HG03097 (cell line): Measurements from ENCODE around the gene ATRNL1.
"Not testable (repeated sequence)": the region's sequence is repeated elsewhere in the genome, so short reads cannot be mapped to it uniquely, and the experiment has no call there.

Experiments used
- ATAC-seq: cut with Tn5 transposase; IDR thresholded peaks from one replicate; pipeline ENCODE4 v1.9.1; 2021; ENCODE audit not compliant: unreplicated experiment, low FRiP score

The ATRNL1 gene

DNA sequence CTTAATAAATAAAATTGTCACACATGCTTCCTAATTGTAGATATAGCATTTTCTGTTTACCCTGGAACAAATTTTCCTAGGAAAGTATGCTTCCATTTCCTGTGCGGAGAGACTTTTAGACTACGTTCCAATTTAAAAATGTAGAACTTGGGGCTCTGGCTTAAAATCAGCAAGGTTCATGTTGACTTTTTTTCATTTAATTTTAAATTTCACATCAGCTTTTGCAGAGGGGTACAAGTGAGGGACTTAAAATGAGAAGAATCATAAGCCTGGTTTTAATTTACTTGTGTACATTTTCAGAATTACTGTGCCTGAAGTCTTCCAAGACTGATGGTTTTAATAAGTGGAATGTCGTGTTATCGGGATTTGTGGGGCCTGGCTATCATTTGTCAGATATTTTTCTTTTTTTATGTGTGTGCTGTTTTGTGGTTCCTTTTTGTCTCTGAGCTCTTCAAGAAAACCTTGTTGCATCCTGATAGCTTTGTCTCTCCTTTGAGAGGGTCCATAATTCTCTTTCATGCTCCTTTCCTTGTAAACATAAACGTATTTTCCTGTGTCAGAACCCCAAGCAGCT lies 8.8 kb upstream of the ATRNL1 start:
- no peak for ATAC-seq

DNA sequence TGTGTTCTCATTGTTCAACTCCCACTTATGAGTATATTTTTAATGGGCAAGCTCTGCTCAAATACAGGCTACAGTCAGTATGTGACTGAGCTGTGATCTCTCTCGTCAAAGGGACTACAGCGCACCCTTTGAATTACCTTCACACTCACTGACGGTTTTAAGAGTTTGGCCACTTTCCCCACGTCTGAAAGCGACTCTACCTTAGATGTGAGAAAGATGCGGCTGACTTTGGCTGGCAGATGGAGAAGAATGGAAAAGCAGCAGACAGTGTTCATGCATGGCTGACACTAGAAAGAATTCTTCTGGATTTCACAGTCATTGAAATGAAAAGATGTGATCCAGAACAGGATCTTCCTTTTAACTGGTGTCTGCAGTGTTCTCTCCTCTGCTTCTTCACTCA lies 2.0 kb upstream of the ATRNL1 start:
- ATAC-seq: no peak

DNA sequence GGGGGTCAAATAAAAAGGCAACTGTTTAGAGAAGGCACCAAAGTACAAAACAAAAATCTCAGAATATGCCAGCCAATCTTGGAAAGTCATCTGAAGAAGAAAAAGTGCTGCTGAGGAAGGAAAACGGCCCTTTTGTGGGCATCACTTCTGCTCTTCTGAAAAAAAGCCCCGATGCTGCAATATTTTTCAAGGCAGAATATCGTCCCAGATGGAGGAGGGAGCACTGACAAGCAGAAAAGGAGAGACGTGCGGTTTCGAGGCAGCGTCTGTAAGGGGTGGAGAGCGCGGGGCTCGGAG lies 959 bp upstream of the ATRNL1 start:
- ATAC-seq: no peak

DNA sequence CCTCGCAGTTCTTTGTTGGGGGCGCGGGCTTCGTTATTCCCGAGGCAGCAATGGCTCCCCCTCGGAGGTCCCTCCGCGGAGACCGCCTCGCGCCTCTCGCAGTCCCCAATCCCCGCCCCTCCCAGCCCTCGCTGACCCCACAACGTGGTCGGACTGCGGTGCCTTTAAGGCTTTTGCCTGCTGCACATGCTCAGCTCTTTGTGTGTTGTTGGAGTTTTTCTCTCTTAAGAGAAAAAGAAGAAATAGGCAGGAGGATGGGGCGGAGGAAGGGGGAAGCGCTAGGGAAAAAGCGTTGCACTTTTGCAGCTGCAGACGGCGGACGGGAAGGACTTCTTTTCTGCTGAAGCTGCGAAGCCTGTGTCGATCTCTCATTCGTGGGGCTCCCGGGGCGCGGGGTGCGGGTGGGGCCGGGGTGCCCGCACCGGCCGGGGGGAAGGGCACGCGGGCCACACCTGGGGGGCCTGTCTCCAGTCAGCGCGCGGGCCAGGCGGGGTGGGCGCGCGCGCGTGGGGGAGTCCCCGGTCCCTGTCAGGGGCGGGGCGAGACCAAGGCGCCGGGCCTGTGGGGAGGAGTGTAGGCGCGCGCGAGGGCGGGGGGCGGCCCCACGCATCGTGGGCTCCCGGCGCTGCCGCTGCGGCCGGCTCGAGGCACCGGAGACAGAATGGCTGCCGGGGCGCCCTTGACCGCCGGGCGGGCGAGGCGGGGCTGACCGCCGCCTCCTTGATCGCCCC lies 445 bp upstream of the ATRNL1 start:
- peak; percentile 78 for ATAC-seq

DNA sequence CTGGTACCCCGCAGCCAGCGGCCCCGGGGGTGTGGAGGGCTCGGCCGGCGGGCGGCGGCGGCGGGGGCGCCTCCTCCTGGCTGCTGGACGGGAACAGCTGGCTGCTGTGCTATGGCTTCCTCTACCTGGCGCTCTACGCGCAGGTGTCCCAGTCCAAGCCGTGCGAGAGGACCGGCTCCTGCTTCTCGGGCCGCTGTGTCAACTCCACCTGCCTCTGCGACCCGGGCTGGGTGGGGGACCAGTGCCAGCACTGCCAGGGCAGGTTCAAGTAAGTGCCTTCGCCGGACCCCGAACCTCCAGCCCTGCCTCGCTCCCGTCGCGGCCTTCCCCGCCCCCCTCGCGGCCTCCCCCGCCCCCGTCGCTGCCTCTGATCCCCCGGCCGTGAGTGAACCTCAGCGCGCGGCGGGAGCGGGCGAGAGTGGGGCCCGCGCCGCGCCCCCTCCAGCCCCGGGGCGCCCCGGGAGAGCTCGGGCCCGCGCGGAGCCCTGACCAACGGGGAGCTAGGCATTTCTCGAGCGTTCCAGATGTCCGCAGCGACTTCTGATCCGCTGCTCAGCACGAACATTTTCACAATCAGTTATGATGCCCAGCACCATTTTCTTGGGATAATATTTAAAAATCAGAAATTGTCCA lies 727 bp downstream of the ATRNL1 start:
- ATAC-seq: peak; percentile 25

- no peak for ATAC-seq
These were observed 1.4 kb downstream of the ATRNL1 start for GRCh38 chr10:115094416-115095140.

GRCh38 chr10:115095758-115096157 lies 2.6 kb downstream of the ATRNL1 start:
- ATAC-seq: no peak

DNA sequence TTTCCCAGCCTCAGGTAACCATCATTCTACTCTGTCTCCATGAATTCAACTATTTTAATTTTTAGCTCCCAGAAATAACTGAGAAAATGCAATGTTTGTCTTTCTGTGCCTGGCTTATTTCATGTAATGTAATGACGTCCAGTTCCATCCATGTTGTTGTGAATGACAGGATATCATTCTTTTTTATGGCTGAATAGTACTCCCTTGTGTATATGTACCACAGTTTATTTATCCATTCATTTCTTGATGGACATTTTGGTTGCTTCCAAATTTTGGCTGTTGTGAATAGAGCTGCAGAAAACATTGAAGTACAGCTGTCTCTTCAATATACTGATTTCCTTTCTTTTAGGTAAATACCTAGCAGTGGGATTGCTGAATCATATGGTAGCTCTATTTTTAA lies 10.5 kb downstream of the ATRNL1 start:
- no peak for ATAC-seq

- ATAC-seq: not testable (repeated sequence)
These were observed 12.2 kb downstream of the ATRNL1 start for GRCh38 chr10:115105411-115105810.

DNA sequence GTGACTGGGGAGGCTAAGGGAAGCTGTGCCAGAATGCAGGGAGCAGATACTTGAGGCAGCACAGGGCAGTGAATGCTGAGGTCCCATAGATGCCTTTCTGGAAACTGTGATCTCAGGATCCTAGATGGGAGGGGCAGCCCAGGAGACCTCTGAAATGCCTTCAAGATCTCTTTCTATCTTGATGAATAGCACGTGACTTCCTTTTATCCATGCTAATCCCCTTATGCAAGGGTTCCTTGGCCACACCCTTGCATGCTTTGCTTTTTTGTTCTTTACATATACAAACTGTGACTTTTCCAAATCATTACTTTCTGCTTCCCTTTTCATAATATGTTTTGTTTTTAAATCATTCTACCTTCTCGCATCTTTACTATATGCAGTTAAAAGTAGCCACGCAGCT lies 14.7 kb downstream of the ATRNL1 start:
- ATAC-seq: no peak

DNA sequence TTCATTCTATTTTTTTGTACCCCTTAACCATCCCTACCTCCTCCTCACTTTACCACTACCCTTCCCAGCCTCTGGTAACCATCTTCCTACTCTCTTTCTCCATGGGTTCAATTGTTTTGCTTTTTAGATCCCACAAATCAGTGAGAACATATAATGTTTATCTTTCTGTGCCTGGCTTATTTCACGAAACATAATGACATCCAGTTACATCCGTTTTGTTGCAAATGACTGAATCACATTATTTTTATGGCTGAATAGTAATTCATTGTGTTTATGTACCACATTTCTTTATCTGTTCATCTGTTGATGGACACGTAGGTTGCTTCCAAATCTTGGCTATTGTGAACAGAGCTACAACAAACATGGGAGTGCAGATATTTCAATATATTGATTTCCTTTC lies 24.1 kb downstream of the ATRNL1 start:
- no peak for ATAC-seq

DNA sequence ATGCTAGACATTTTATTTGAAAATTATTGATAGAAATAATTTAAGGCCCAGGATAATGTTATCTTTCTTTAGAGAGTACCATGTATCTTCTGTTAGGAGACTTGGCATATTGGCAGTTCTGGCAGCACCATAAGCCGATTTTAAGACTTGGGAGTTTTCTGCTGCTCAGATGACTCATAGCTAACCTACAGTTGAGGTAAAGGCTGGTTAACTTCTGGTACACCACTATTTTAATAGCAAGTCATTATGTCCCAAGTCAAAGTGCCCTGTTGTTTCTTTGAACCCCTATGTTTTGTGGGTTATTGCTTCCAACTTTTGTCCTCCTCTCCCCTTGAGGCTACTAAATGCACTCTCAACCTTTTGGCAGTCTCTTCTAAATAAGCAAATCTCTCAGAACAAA lies 25.2 kb downstream of the ATRNL1 start:
- no peak for ATAC-seq

- no peak for ATAC-seq
These were observed 32.3 kb downstream of the ATRNL1 start for GRCh38 chr10:115125505-115125904.

GRCh38 chr10:115129752-115130151 lies 36.6 kb downstream of the ATRNL1 start:
- no peak for ATAC-seq

DNA sequence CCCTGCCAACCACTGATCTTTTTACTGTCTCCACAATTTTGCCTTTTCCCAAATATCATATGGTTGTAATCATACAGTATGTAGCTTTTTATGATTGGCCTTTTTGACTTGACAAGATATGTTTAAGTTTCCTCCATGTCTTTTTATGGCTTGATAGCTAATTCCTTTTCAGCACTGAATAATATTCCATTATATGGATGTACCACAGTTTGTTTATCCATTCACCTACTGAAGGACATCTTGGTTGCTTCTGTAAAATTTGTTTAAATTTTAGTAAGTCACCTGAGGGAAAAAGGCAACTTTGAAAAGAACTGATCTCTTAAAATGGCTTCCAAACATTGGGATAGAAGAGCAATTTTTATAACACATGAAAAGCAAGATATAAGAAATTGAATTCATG lies 43.5 kb downstream of the ATRNL1 start:
- no peak for ATAC-seq

- no peak for ATAC-seq
These were observed 48.1 kb downstream of the ATRNL1 start for GRCh38 chr10:115141254-115141653.

- ATAC-seq: no peak
These were observed 64.2 kb downstream of the ATRNL1 start for GRCh38 chr10:115157357-115157756.

DNA sequence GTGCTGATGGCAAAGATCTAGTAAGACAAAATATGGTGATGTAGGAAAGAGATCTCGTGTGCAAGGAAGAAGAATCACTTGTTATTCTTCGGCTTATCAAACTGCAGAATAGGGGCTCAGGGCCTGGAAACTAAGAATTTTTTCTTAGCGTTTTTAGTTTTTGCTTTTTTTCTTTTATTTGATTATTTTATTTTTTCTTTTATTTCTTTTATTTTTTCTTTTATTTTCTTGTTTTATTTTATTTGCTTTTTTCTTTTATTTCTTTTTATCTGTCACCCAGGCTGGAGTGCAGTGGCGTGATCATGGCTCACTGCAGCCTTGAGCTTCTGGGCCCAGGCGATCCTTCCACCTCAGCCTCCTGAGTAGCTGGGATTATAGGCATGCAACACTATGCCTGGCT lies 70.0 kb downstream of the ATRNL1 start:
- no peak for ATAC-seq

DNA sequence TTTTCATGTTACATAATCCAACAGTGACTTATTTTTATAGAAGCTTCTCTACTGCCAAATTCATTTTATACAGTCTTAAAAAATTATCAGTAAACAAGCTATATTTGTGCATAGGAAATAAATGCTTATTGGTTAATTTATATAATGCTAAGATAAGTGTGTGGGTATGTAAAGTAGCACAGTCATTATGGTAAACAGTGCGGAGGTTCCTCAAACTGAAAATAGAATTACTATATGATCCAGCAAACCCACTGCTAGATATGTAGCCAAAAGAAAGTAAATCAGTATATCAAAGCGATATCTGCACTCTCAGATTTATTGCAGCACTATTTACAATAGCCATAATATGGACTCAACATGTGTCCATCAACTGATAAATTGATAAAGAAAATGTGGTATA lies 71.1 kb downstream of the ATRNL1 start:
- no peak for ATAC-seq

- no peak for ATAC-seq
These were observed 74.6 kb downstream of the ATRNL1 start for GRCh38 chr10:115167751-115168150.

DNA sequence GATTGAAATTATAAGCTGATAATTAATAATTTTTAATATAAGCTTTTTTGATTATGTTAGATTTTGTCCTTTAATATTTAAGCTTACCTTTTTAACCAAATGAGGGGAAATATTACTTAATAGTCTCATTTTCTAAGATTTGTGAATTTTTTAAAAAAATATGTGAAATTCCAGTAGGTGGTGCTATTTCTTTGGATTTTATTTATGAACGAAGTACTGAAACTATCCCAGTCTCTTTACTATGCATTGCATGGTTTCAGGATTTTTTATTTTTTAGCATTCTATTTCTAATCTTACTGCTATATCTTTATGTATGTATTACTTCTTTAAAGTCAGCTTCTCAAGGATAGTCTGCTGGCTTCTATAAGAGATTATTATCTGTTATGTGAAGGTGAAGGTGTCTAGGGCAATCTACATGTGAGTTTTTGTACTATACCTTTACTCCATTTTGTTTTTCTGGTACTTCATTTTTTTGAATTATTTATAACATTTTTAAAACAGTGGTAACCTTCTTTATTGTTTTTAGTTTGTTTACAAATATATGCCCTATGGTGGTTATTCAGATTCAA lies 78.3 kb downstream of the ATRNL1 start:
- no peak for ATAC-seq
